NB4 (cell line): ENCODE results near the gene ACOT7.

Experiments used
- MYC ChIP-seq: IDR thresholded peaks from 2 replicates; pipeline ENCODE4 v1.6.1; 2011; ENCODE audit warnings: low read depth, low read length
- POLR2A ChIP-seq: IDR thresholded peaks from 2 replicates; pipeline ENCODE4 v1.6.1; 2011; ENCODE audit warnings: mild to moderate bottlenecking; ENCODE audit not compliant: insufficient read length; ENCODE audit errors: extremely low read depth
- TF ChIP-seq, protein P1 (sequence below): IDR thresholded peaks from one replicate; pipeline ENCODE4 v1.5.1; 2012; ENCODE audit warnings: low read depth, low read length
- TF ChIP-seq, protein P2 (sequence below): IDR thresholded peaks from 2 replicates; pipeline ENCODE4 v1.6.1; 2011; ENCODE audit warnings: low read depth, low read length

DNA sequence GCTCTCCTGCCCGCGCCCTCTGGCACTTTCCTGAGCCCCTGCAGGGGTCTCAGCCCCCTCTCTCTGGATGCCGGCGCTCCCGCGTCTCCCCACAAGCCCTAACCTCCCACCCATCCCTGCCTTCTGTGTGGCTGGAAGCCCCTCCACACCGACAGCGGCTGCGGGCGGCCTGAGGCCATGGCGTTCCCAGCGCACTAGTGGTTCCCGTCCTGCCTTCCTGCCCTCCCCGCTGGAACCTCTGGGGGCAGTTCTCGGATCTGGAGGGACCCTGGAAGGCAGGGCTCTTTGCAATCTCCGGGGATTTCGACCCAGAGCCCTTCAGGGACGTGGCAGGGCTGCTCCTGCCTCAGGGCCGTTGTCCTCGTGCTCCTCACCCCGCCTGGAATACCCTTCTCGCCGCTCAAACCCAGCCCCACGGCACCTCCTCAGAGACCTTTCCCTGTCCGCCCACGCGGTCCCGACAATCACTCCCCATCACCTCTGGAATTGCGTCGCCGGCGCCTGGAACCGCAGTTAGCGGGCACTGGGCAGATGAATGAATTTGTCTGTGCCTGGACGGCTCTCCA is 30.5 kb upstream of the ACOT7 start:
- TF ChIP-seq POLR2A (no peak), MYC (no peak)
- TF ChIP-seq, protein P1, sequence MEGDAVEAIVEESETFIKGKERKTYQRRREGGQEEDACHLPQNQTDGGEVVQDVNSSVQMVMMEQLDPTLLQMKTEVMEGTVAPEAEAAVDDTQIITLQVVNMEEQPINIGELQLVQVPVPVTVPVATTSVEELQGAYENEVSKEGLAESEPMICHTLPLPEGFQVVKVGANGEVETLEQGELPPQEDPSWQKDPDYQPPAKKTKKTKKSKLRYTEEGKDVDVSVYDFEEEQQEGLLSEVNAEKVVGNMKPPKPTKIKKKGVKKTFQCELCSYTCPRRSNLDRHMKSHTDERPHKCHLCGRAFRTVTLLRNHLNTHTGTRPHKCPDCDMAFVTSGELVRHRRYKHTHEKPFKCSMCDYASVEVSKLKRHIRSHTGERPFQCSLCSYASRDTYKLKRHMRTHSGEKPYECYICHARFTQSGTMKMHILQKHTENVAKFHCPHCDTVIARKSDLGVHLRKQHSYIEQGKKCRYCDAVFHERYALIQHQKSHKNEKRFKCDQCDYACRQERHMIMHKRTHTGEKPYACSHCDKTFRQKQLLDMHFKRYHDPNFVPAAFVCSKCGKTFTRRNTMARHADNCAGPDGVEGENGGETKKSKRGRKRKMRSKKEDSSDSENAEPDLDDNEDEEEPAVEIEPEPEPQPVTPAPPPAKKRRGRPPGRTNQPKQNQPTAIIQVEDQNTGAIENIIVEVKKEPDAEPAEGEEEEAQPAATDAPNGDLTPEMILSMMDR: no peak
- TF ChIP-seq, protein P2, sequence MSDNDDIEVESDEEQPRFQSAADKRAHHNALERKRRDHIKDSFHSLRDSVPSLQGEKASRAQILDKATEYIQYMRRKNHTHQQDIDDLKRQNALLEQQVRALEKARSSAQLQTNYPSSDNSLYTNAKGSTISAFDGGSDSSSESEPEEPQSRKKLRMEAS: no peak
